SK-N-SH treated with all-trans-retinoic acid at 6 μM for 48 hours (cell line): ENCODE measurements around the gene ATPAF2.

Experiments used
- ATAC-seq: fragments of 200-7000 bp; cut with Tn5 transposase; 3 replicates; pipeline ENCODE4 v1.9.1; 2020; ENCODE audit warnings: mild to moderate bottlenecking, moderate library complexity
- ARNTL ChIP-seq: fragments of 450-650 bp; formaldehyde crosslinking; IDR thresholded peaks from 2 replicates; pipeline ENCODE4 v1.5.0; 2020; ENCODE audit warnings: low read depth, mild to moderate bottlenecking, moderate library complexity, borderline replicate concordance
- BACH2 ChIP-seq: fragments of 250-450 bp; sonication (Bioruptor Pico); IDR thresholded peaks from 2 replicates; pipeline ENCODE4 v1.9.0; 2021; ENCODE audit warnings: mild to moderate bottlenecking, borderline replicate concordance
- CREB5 ChIP-seq: fragments of 250-450 bp; sonication (Bioruptor Pico); IDR thresholded peaks from 2 replicates; pipeline ENCODE4 v1.5.1; 2020; ENCODE audit warnings: low read depth, mild to moderate bottlenecking, moderate library complexity
- CSDC2 ChIP-seq: fragments of 250-450 bp; sonication (Bioruptor Pico); IDR thresholded peaks from 2 replicates; pipeline ENCODE4 v1.5.0; 2020; ENCODE audit warnings: mild to moderate bottlenecking, moderate library complexity
- CSRNP3 ChIP-seq: fragments of 250-450 bp; sonication (Bioruptor Pico); IDR thresholded peaks from 2 replicates; pipeline ENCODE4 v1.5.1; 2021; ENCODE audit warnings: mild to moderate bottlenecking, moderate library complexity
- ESRRG ChIP-seq: fragments of 250-450 bp; sonication (Bioruptor Pico); IDR thresholded peaks from 2 replicates; pipeline ENCODE4 v1.6.1; 2021; ENCODE audit warnings: mild to moderate bottlenecking
- GLIS3 ChIP-seq: fragments of 250-450 bp; sonication (Bioruptor Pico); IDR thresholded peaks from 2 replicates; pipeline ENCODE4 v1.5.0; 2020; ENCODE audit warnings: mild to moderate bottlenecking, moderate library complexity
- OSR1 ChIP-seq: fragments of 250-450 bp; sonication (Bioruptor Pico); IDR thresholded peaks from 2 replicates; pipeline ENCODE4 v1.8.0; 2022; ENCODE audit warnings: moderate library complexity, mild to moderate bottlenecking, inconsistent platforms
- PPARA ChIP-seq: fragments of 250-450 bp; sonication (Bioruptor Pico); IDR thresholded peaks from 2 replicates; pipeline ENCODE4 v1.5.0; 2020; ENCODE audit warnings: mild to moderate bottlenecking, borderline replicate concordance
- RARB ChIP-seq: fragments of 250-450 bp; sonication (Bioruptor Pico); IDR thresholded peaks from 2 replicates; pipeline ENCODE4 v1.8.0; 2021; ENCODE audit warnings: mild to moderate bottlenecking, moderate library complexity
- TCF4 ChIP-seq: fragments of 250-450 bp; sonication (Bioruptor Pico); IDR thresholded peaks from 2 replicates; pipeline ENCODE4 v1.8.0; 2021; ENCODE audit warnings: mild to moderate bottlenecking, moderate library complexity, borderline replicate concordance
- TOX ChIP-seq: fragments of 250-450 bp; sonication (Bioruptor Pico); IDR thresholded peaks from 2 replicates; pipeline ENCODE4 v1.8.0; 2021; ENCODE audit warnings: mild to moderate bottlenecking, moderate library complexity, borderline replicate concordance
- ZC3H10 ChIP-seq: fragments of 250-450 bp; sonication (Bioruptor Pico); IDR thresholded peaks from 2 replicates; pipeline ENCODE4 v1.5.1; 2021; ENCODE audit warnings: mild to moderate bottlenecking, moderate library complexity
- ZFP3 ChIP-seq: fragments of 250-450 bp; sonication (Bioruptor Pico); IDR thresholded peaks from 2 replicates; pipeline ENCODE4 v1.5.0; 2020; ENCODE audit warnings: mild to moderate bottlenecking, moderate library complexity
- ZFP30 ChIP-seq: fragments of 450-650 bp; formaldehyde crosslinking; IDR thresholded peaks from 2 replicates; pipeline ENCODE4 v1.5.0; 2022; ENCODE audit warnings: mild to moderate bottlenecking, moderate library complexity
- ZNF565 ChIP-seq: fragments of 450-650 bp; formaldehyde crosslinking; conservative IDR thresholded peaks from 2 replicates; pipeline ENCODE4 v1.5.0; 2020; ENCODE audit warnings: low read depth, mild to moderate bottlenecking, moderate library complexity
- ZNF70 ChIP-seq: fragments of 450-650 bp; formaldehyde crosslinking; IDR thresholded peaks from 2 replicates; pipeline ENCODE4 v1.5.0; 2020; ENCODE audit warnings: mild to moderate bottlenecking, moderate library complexity
- ZNF8 ChIP-seq: fragments of 450-650 bp; formaldehyde crosslinking; IDR thresholded peaks from 2 replicates; pipeline ENCODE4 v1.5.0; 2020; ENCODE audit warnings: mild to moderate bottlenecking, moderate library complexity
- TF ChIP-seq, protein P1 (sequence below): fragments of 250-450 bp; sonication (Bioruptor Pico); IDR thresholded peaks from 2 replicates; pipeline ENCODE4 v1.5.0; 2020; ENCODE audit warnings: mild to moderate bottlenecking, moderate library complexity
- TF ChIP-seq, protein P2 (sequence below): fragments of 250-450 bp; sonication (Bioruptor Pico); IDR thresholded peaks from 2 replicates; pipeline ENCODE4 v1.8.0; 2021; ENCODE audit warnings: low read depth, mild to moderate bottlenecking, moderate library complexity, borderline replicate concordance

ATPAF2 gene

DNA sequence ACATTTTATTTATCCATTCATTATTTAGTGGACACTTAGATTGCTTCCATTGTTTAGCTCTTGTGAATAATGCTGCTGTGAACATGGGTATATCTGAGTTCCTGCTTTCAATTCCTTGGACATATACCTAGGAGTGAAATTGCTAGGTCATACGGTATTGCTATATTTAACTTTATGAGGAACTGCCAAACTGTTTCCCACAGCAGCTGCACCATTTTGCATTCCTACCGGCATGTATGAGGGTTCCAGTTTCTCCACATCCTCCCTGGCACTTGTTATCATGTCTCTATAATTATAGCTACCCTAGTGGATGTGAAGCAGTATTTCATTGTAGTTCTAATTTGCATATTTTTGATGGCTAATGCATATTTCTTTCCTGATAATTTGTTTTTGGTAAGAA is 25.1 kb upstream of the ATPAF2 start:
- ATAC-seq, result no peak
- TF ChIP-seq BACH2 (no peak), RARB (CRISPR knock-in tag) (no peak), ZFP3 (no peak), ARNTL (CRISPR knock-in tag) (no peak), CREB5 (CRISPR knock-in tag) (no peak), OSR1 (no peak), CSDC2 (CRISPR knock-in tag) (no peak), CSRNP3 (no peak)

DNA sequence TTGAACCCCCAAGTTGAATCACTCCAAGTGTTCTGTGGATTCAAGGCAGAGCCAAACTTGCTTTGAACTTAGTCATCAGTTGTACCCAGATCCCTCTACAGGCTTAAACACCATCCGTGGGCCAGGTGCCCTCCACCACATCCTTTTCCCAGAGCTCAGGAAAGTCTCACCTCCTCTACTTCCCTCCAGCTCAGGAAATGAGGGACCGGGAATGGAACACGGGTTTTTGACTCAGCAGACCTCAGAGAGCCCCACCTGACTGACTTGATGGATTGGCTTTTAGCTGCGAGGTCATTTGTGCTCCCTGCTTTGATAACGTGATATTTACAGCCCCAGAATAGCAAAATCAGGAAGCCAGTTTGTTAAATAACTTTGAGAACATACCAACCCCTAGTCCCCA is 20.3 kb upstream of the ATPAF2 start:
- ATAC-seq, result no peak
- no peak for TF ChIP-seq ARNTL (CRISPR knock-in tag)
- no peak for TF ChIP-seq OSR1
- no peak for TF ChIP-seq ZNF565 (CRISPR knock-in tag)
- no peak for TF ChIP-seq PPARA
- TF ChIP-seq, protein P1, sequence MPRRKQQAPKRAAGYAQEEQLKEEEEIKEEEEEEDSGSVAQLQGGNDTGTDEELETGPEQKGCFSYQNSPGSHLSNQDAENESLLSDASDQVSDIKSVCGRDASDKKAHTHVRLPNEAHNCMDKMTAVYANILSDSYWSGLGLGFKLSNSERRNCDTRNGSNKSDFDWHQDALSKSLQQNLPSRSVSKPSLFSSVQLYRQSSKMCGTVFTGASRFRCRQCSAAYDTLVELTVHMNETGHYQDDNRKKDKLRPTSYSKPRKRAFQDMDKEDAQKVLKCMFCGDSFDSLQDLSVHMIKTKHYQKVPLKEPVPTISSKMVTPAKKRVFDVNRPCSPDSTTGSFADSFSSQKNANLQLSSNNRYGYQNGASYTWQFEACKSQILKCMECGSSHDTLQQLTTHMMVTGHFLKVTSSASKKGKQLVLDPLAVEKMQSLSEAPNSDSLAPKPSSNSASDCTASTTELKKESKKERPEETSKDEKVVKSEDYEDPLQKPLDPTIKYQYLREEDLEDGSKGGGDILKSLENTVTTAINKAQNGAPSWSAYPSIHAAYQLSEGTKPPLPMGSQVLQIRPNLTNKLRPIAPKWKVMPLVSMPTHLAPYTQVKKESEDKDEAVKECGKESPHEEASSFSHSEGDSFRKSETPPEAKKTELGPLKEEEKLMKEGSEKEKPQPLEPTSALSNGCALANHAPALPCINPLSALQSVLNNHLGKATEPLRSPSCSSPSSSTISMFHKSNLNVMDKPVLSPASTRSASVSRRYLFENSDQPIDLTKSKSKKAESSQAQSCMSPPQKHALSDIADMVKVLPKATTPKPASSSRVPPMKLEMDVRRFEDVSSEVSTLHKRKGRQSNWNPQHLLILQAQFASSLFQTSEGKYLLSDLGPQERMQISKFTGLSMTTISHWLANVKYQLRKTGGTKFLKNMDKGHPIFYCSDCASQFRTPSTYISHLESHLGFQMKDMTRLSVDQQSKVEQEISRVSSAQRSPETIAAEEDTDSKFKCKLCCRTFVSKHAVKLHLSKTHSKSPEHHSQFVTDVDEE (CRISPR knock-in tag), result no peak
- no peak for TF ChIP-seq ZFP3
- TF ChIP-seq ZNF70 (CRISPR knock-in tag), result no peak
- no peak for TF ChIP-seq ZNF8 (CRISPR knock-in tag)
- TF ChIP-seq ZC3H10, result no peak
- no peak for TF ChIP-seq GLIS3
- no peak for TF ChIP-seq CREB5 (CRISPR knock-in tag)
- no peak for TF ChIP-seq RARB (CRISPR knock-in tag)
- TF ChIP-seq, all 23 proteins: peak for 0

DNA sequence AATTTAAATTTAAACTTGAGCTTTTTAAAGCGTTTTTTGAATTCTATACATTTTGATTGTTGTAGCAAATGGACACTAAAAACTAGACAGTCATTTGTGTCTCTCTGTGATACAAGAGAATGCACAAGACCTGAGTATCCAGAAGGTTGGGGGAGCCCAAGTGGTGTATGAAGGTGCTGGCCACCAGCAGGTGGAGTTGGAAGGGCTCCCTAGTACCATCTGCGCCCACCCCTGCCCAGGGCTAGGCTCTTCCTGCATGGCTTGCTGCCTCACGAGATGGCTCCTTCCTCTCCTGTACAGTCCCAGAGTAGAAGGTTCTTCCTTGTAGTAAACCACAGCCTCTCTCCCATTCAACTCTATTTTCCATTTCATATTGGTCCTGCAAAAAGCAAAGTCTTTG is 17.2 kb upstream of the ATPAF2 start:
- ATAC-seq, result no peak
- no peak for TF ChIP-seq ESRRG (CRISPR knock-in tag)
- no peak for TF ChIP-seq ZC3H10
- TF ChIP-seq ZFP30 (CRISPR knock-in tag), result no peak

DNA sequence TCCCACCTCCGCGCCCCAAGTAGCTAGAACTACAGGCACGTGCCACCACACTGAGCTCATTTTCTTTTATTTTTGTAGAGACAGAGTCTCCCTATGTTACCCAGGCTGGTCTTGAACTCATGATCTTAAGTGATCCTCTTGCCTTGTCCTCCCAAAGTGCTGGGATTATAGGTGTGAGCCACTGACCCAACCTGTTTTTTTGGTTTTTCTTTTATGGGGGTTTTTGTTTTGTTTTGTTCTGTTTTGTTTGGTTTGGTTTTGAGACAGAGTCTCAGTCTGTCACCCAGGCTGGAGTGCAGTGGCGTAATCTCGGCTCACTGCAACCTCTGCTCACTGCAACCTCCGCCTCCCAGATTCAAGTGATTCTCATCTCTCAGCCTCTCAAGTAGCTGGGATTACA is 16.6 kb upstream of the ATPAF2 start:
- no peak for ATAC-seq
- TF ChIP-seq ZNF565 (CRISPR knock-in tag), result no peak
- TF ChIP-seq, protein P2, sequence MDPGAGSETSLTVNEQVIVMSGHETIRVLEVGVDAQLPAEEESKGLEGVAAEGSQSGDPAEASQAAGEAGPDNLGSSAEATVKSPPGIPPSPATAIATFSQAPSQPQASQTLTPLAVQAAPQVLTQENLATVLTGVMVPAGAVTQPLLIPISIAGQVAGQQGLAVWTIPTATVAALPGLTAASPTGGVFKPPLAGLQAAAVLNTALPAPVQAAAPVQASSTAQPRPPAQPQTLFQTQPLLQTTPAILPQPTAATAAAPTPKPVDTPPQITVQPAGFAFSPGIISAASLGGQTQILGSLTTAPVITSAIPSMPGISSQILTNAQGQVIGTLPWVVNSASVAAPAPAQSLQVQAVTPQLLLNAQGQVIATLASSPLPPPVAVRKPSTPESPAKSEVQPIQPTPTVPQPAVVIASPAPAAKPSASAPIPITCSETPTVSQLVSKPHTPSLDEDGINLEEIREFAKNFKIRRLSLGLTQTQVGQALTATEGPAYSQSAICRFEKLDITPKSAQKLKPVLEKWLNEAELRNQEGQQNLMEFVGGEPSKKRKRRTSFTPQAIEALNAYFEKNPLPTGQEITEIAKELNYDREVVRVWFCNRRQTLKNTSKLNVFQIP (CRISPR knock-in tag), result no peak
- no peak for TF ChIP-seq BACH2
- no peak for TF ChIP-seq TCF4
- TF ChIP-seq ZNF8 (CRISPR knock-in tag), result no peak
- TF ChIP-seq CREB5 (CRISPR knock-in tag), result no peak
- no peak for TF ChIP-seq OSR1
- TF ChIP-seq TOX, result no peak
- TF ChIP-seq CSRNP3, result no peak
- no peak for TF ChIP-seq PPARA
- TF ChIP-seq, protein P1 (CRISPR knock-in tag), result no peak
